K562 (cell line): ENCODE results near the gene SMAP2. TPM values are rescaled to one million over a fixed set of nuclear protein-coding genes. Genes with fewer than 3 reads are reported as not detected.
A peak's percentile ranks its signal among the peaks of the same experiment; 100 is the strongest.

Source experiments
- CHD2 ChIP-seq: IDR thresholded peaks from 2 replicates; pipeline ENCODE4 v1.6.1; 2011; ENCODE audit warnings: low read depth, low read length
- GATAD2A ChIP-seq: fragments of 450-650 bp; IDR thresholded peaks from 2 replicates; pipeline ENCODE4 v1.6.1; 2017
- GTF2F1 ChIP-seq: IDR thresholded peaks from 2 replicates; pipeline ENCODE4 v1.6.1; 2011; ENCODE audit warnings: low read depth, low read length, improper control_type of control experiment
- ZBTB1 ChIP-seq: sonication (generic); formaldehyde crosslinking; IDR thresholded peaks from 2 replicates; pipeline ENCODE4 v1.8.1; 2023; ENCODE audit warnings: missing genetic modification reagents, low read depth, mild to moderate bottlenecking, borderline replicate concordance
- ZC3H11A ChIP-seq: IDR thresholded peaks from 2 replicates; pipeline ENCODE4 v1.6.1; 2012; ENCODE audit warnings: low read depth, low read length, improper control_type of control experiment
- ZHX1 ChIP-seq: fragments of 150-350 bp; conservative IDR thresholded peaks from 2 replicates; pipeline ENCODE4 v1.6.1; 2014; ENCODE audit warnings: low read length
- ZNF318 ChIP-seq, 2 experiments: fragments of 450-650 bp; IDR thresholded peaks; 2 replicates each; pipeline ENCODE4 v1.6.1; 2016; ENCODE audit warnings: mild to moderate bottlenecking in 2 of 2, borderline replicate concordance in 1 of 2, low read depth in 1 of 2, moderate library complexity in 1 of 2
- ZNF431 ChIP-seq: sonication (generic); formaldehyde crosslinking; IDR thresholded peaks from 2 replicates; pipeline ENCODE4 v1.8.0; 2022; ENCODE audit warnings: mild to moderate bottlenecking, missing genetic modification reagents
- ZZZ3 ChIP-seq: fragments of 450-650 bp; IDR thresholded peaks from 2 replicates; pipeline ENCODE4 v1.6.1; 2016; ENCODE audit warnings: antibody characterized with exemption, mild to moderate bottlenecking, moderate library complexity
- polyA plus RNA-seq, 8 experiments: library from polyadenylated mRNA; depleted of rRNA in 4 of 8; stranded (reverse) in 5 of 8; unstranded in 3 of 8; fragments of >200 nt; fragmentation: Nextera tagmentation in 2 of 8; fragmentation: Illumina TruSeq in 1 of 8; extraction: Ambion mirVana in 2 of 8; extraction: Trizol in 1 of 8; gene quantifications; 2 replicates each; pipeline versions ENCODE4 v1.2.1 to v1.2.3, GENCODE V29; 2011 to 2014; ENCODE audit warnings: inconsistent platforms in 1 of 8, missing spikeins in 1 of 8
- total RNA-seq, 7 experiments: library from RNA; depleted of rRNA in 6 of 7; stranded (reverse); fragments of >200 nt in 6 of 7; fragmentation: Illumina TruSeq in 2 of 7; extraction: Trizol in 2 of 7; gene quantifications; 2 replicates each; pipeline versions ENCODE4 v1.2.1 to v1.2.3, GENCODE V29; 2011 to 2021; ENCODE audit warnings: low replicate concordance in 1 of 7
- TF ChIP-seq, protein P1 (sequence below): sonication (generic); formaldehyde crosslinking; IDR thresholded peaks from 2 replicates; pipeline ENCODE4 v1.8.1; 2023; ENCODE audit warnings: mild to moderate bottlenecking, missing genetic modification reagents
- TF ChIP-seq, protein P2 (sequence below): fragments of 250-450 bp; sonication (Bioruptor Pico); IDR thresholded peaks from 2 replicates; pipeline ENCODE4 v1.4.0; 2020; ENCODE audit warnings: mild to moderate bottlenecking

The SMAP2 gene
- total and polyA plus RNA-seq, 9 of the 15 experiments (the other 6 are each of a cell fraction or from before 2014, with no cell fraction given), result 38.7 to 212 (median 94.1) TPM

DNA sequence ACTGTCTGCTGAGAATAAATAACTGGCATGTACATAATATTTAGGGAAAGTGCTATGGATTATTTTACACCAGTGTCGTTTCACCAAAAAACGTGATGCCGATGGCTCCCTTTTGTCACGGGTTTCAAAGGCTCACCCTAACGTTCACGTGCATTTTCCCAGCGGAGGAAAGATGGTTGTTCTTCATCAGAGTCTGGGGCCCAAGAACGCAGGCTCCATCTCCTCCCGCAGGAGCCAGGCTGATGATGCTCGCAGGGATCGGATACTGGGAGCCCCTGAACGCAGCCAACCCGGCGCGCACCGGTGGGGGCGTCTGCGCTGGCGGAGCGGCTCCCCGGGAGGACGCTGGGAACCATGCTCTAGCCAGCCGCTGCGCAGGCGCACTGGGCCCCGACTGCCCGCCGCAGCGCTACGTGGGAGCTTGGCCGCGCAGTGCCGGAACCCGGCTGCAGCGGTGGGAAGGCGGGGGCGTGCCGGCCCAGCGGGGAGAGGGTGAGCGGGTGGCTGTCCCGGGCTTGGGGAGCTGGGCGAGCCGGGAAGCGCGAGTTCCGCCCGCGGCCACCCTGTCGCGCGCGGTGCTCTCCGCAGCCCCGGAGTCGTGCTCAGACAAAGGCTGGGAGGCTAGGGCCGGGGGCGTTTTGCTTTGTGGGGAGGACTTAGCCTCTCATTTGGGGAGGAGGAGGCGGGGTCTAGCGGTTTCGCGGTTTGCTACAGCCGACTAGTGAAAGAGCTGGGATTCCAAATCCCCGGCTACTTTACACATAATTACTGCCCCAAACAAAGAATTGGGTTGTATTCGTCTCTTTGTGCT lies 76.4 kb downstream of the SMAP2 start, which contains the start of gene ZFP69B (continued):
- TF ChIP-seq, protein P1, sequence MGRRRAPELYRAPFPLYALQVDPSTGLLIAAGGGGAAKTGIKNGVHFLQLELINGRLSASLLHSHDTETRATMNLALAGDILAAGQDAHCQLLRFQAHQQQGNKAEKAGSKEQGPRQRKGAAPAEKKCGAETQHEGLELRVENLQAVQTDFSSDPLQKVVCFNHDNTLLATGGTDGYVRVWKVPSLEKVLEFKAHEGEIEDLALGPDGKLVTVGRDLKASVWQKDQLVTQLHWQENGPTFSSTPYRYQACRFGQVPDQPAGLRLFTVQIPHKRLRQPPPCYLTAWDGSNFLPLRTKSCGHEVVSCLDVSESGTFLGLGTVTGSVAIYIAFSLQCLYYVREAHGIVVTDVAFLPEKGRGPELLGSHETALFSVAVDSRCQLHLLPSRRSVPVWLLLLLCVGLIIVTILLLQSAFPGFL, result no peak
- TF ChIP-seq GTF2F1, result no peak; the same call in 1 of the 2 replicates
- TF ChIP-seq ZHX1, result no peak
- peak; percentile 15; the same call in 1 of the 2 replicates for TF ChIP-seq ZNF431 (CRISPR knock-in tag)
- no peak for TF ChIP-seq ZC3H11A
- 0 out of 2 replicates have a peak, but pooled peaks have one; percentile 20 for TF ChIP-seq CHD2
- no peak for TF ChIP-seq GATAD2A
- peak; percentile 96 for TF ChIP-seq ZBTB1 (CRISPR knock-in tag)
- TF ChIP-seq, protein P2, sequence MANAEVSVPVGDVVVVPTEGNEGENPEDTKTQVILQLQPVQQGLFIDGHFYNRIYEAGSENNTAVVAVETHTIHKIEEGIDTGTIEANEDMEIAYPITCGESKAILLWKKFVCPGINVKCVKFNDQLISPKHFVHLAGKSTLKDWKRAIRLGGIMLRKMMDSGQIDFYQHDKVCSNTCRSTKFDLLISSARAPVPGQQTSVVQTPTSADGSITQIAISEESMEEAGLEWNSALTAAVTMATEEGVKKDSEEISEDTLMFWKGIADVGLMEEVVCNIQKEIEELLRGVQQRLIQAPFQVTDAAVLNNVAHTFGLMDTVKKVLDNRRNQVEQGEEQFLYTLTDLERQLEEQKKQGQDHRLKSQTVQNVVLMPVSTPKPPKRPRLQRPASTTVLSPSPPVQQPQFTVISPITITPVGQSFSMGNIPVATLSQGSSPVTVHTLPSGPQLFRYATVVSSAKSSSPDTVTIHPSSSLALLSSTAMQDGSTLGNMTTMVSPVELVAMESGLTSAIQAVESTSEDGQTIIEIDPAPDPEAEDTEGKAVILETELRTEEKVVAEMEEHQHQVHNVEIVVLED (CRISPR knock-in tag), result peak; percentile 74
- no peak for TF ChIP-seq ZNF318 (IDR thresholded peaks at IDR 0.05; ENCODE audit: borderline replicate concordance in 1 of 2, low read depth in 1 of 2)
- 0 out of 2 replicates have a peak, but pooled peaks have one; percentile 46 for TF ChIP-seq ZZZ3
